ENCODE measurements around the gene NAV3. TPM values are rescaled to one million over a fixed set of nuclear protein-coding genes. Genes with fewer than 3 reads are reported as not detected.

Gene NAV3, protein sequence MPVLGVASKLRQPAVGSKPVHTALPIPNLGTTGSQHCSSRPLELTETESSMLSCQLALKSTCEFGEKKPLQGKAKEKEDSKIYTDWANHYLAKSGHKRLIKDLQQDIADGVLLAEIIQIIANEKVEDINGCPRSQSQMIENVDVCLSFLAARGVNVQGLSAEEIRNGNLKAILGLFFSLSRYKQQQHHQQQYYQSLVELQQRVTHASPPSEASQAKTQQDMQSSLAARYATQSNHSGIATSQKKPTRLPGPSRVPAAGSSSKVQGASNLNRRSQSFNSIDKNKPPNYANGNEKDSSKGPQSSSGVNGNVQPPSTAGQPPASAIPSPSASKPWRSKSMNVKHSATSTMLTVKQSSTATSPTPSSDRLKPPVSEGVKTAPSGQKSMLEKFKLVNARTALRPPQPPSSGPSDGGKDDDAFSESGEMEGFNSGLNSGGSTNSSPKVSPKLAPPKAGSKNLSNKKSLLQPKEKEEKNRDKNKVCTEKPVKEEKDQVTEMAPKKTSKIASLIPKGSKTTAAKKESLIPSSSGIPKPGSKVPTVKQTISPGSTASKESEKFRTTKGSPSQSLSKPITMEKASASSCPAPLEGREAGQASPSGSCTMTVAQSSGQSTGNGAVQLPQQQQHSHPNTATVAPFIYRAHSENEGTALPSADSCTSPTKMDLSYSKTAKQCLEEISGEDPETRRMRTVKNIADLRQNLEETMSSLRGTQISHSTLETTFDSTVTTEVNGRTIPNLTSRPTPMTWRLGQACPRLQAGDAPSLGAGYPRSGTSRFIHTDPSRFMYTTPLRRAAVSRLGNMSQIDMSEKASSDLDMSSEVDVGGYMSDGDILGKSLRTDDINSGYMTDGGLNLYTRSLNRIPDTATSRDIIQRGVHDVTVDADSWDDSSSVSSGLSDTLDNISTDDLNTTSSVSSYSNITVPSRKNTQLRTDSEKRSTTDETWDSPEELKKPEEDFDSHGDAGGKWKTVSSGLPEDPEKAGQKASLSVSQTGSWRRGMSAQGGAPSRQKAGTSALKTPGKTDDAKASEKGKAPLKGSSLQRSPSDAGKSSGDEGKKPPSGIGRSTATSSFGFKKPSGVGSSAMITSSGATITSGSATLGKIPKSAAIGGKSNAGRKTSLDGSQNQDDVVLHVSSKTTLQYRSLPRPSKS (N-terminal part only)
- 35.6 TPM for total RNA-seq

DNA sequence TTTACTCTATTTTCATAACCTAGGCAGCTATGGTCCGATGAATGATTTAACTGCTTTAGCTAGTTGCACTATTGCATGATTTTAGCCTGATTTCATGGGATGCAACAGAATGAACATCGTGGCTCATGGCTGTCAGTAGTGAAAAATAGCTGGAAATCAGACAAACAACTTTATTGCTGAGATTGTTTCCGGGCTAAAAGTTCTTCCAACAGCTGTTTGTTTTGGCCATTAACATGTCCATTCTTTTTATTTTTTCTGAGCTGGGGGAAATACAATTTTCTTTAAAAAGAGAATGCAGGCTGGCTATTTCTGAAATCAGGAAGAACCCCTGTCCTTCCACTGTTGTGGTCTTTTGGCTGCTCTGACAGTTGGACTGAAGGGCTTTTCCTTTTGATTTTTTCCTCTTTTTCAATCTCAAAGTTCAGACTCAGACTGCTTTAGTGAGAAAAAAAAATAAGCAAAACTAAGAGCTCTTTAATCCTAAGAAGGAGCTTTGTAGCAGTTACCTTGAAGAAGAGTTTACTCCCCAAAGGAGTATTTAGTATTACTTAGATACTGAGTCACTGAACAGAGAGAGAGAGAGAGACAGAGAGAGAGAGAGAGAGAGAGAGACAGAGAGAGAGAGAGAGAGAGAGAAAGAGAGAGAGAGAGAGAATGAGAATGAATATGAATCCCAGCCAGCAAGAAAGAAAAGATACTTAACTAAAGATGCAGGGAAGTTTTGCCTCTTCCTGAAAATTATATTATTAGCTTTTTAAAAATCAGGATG, at the start of gene NAV3:
Gene NAV3 (plus strand): TSS at position 312 of the 769 bp plus-strand sequence. CDS start 568 bp downstream, outside the sequence.
- peak; percentile 62 for DNase-seq

- no peak for DNase-seq
These were observed 48.7 kb upstream of the NAV3 start for GRCh38 chr12:77782034-77782433.

- peak; percentile 8 for DNase-seq
These were observed 47.9 kb upstream of the NAV3 start for GRCh38 chr12:77782766-77783165.

DNA sequence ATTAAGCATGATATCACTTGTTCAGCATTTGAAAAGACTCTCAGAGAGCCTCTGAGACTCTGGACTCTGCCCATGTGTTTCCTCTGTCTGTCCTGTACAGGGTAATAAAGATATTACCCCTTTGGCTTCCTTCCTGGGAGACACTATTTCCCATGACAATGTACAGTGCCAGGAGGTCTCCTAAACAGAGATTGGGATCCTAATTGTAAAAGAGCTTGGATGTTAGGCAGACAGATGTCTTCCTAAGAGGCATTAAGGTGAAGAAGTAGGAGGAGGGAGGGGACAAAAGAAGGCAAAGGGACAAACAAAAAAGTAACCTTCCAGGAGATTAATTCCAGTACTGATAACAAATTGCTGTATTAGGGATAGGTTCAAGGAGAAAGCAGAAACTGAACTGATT, 45.5 kb upstream of the NAV3 start:
- no peak for DNase-seq

DNA sequence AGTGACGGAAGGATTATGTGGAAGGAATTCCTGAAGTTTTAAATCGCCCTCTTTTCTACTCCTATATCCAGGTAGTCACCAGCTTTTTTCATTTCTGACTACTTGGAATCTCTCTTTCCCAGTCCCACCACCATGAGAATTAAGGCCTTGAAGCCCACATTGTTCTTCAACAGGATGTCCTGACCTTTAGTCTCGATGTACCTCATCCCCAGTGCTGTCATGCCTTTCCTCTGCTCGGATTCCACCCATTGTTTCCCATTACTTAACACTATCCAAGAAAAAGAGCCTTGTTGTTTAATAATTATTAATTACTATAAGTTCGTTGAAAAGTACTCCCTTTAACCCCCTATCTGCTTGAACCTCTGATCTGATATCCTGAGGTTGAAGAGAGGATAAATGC, 44.0 kb upstream of the NAV3 start:
- no peak for DNase-seq

DNA sequence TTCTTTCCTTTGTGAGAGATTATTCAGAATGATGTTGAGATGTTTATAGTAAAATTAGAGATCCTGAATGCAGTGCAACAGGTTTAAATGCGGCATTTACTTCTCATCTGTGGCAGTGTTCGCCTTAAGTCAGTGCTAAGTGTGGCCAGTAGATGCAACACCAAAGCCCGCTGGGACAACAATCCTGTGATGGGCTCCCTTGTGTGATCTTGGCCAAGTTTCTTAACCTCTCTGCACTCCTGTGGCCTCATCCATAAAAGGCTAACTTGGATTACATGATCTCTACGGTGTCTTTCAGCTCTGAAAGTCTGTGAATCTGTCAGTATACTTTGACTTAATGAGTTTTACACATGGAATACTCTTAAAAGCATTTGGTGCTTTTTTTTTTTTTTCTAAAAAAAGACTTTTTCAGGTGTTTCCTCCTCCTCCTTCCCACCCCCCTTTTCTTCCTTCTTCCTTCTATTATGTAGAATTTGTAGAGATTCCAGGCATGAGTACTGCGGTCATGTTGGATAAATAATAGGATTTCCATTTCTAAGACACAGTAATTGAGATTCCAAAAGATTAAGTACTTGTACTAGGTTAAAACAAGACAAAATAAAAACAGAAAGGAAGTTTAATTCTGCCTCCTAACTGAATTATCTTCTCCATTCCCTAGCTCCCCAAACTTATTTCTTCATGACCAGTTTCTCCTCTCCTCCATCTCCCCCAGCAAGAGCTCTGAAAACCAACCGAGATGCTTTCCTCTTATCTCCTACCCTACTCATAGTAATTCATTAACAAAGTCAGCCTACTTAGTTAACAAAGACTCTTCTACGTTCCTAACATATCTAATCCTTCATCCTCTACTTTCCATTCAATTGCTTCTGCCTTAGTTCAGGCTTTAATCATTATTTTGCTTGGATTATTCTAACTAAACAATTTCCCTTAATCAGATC, 42.2 kb upstream of the NAV3 start:
- no peak for DNase-seq

- no peak for DNase-seq
These were observed 35.0 kb upstream of the NAV3 start for GRCh38 chr12:77795699-77796098.

- DNase-seq: no peak
These were observed 33.9 kb upstream of the NAV3 start for GRCh38 chr12:77796775-77797174.

- DNase-seq: no peak
These were observed 30.2 kb upstream of the NAV3 start for GRCh38 chr12:77800501-77800900.

DNA sequence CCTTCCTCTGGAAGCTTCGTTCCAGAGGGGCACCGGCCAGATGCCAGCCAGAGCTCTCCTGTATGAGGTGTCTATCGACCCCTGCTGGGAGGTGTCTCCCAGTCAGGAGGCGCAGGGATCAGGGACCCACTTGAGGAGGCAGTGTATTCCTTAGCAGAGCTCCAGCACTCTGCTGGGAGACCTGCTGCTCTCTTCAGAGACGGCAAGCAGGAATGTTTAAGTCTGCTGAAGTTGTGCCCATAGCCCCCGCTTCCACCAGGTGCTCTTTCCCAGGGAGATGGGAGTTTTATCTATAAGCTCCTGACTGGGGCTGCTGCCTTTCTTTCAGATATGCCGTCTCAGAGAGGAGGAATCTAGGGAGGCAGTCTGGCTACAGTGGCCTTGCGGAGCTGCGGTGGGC, 22.2 kb upstream of the NAV3 start:
- DNase-seq: no peak

DNA sequence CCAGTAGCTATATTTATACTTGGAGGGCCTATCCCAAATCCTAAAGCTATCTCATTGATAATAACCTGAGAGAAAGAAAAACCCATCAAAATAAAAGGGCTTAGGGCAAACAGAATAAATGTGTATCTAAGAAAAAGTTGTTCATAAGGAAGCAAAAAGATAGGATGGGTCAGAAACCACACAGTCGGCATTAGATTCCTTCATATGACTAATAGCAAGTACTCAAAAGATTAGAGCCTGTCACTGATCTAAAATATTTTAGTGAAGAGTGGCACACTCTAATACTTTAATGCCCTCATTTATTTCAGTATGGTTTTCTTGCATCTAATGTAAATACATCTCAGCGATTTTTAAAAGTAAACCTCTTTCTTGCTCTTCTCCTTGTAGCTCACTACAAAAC, 17.1 kb upstream of the NAV3 start:
- no peak for DNase-seq

GRCh38 chr12:77814386-77814785, 16.3 kb upstream of the NAV3 start:
- no peak for DNase-seq

DNA sequence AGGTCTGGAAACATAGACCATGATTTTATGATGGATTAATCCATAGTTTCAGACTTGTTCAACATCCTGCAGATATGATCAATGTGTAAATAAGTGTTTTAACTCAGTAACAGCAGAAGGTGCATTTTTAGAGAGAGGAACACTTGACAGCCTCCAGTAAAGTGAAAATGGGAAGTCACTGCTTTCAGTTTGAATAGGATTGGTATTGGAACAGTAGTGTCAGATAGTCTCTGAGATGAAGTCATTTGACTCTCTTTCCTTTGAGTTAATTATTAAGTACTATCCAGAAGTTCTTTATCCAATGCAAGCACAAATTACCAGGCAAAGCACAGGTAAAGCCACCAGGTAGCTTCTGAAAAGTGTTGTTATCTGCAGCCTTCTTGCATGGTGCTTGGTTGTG, 14.5 kb upstream of the NAV3 start:
- DNase-seq: no peak

GRCh38 chr12:77817276-77817675, 13.4 kb upstream of the NAV3 start:
- peak; percentile 25 for DNase-seq

- peak; percentile 35 for DNase-seq
These were observed 12.3 kb upstream of the NAV3 start for GRCh38 chr12:77818351-77818750.

DNA sequence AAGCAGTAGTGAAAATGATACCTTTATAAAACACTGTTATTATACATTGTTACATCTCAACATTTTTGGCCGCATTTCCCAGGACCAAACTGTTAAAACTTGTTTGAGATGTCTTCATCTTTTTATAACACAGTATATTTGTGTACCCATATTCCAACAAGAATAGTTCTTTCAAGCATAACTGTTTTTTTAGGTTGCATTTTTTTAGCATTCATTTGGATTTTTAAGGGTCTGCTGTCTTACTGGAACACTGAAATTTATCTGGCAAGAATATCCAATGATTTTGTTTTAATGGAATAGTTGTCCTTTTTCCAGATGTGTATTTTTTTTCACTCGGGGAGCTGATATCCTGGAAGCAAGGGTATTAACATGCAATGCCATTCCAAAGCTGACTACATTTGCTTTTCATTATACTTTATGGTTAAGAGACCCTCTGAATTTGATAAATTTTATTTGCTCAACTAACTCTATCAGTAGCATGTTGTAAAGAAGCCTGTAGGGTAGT, 8.9 kb upstream of the NAV3 start:
- DNase-seq: peak; percentile 26

GRCh38 chr12:77833329-77833728, 2.6 kb downstream of the NAV3 start:
- no peak for DNase-seq

- no peak for DNase-seq
These were observed 3.9 kb downstream of the NAV3 start for GRCh38 chr12:77834618-77835017.

DNA sequence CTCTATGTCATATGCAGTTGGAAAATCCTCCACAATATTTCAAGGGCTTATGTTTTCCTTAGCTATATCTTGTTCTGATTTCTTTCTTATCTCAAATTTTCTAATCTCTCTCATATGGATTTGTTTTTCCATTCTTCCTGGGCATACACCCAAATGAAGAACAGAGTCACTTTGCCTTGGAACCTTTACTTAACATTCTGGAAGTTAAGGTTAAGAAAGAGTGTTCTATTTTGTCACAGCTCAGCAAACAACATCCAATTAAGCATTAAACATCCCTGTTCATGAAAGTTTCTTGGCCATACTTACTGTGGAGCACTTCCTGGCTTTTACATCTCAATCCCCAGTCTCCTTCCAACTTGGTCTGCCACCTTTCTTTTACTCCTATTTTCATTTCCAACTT, 5.3 kb downstream of the NAV3 start:
- DNase-seq: peak; percentile 45

- peak; percentile 73 for DNase-seq
These were observed 7.2 kb downstream of the NAV3 start for GRCh38 chr12:77837876-77838291.

DNA sequence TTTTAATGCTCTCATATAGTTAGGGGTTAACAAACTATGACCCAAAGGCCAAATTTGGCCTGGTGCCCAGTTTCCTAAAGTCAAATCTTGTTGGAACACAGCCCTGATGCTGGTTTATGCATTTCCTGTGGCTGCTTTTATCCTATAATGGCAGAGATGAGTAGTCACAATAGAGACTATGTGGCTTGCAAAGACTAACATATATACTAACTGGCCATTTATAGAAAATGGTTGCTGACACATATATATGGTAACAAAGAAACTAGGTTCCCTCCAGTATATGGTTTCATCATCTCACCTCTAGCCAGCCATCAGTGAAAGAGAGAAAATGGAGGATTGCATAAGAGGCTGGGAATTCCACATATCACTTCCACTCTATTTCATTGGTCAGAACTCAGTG, 10.8 kb downstream of the NAV3 start:
- no peak for DNase-seq
